HG03439 (cell line): ENCODE results near the gene VN1R5.
"Not testable (repeated sequence)": the region's sequence is repeated elsewhere in the genome, so short reads cannot be mapped to it uniquely, and the experiment has no call there.

ENCODE experiments used
- ATAC-seq: cut with Tn5 transposase; IDR thresholded peaks from one replicate; pipeline ENCODE4 v1.9.1; 2021; ENCODE audit warnings: mild to moderate bottlenecking, moderate library complexity; ENCODE audit not compliant: unreplicated experiment

Gene VN1R5

DNA sequence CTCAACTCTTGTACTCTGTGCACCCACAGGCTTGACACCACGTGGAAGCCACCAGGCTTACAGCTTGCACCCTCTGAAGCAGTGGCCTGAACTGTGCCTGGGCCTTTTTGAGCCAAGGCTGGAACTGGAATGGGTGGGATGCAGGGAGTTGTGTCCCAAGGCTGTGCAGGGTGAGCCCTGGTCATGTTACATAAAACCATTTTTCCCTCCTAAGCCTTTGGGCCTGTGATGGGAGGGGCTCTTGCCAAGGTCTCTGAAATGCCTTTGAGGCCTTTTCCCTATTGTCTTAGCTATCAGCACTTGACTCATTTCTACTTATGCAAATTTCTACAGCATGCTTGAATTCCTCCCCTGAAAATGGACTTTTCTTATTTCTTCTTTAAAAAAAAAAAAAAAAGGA is 14.1 kb downstream of the VN1R5 start:
- no peak for ATAC-seq

DNA sequence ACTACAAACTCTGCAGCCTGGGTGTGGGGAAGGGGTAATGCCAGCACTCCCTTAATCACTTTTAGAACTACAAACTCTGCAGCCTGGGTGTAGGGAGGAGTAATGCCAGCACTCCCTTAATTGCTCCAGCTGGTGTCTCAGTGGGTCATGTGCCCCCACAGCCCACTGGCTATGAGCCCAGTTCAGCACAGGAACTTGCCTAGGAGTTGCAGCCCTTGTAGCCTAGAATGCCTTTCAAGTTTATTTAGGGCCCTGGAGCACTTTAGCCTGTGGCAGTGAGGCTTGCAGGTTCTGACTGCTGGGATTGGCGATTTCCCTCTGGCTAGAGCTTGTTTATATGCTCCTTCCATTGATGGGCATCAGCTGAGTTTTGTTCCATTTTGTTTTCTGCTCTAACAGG is 17.1 kb downstream of the VN1R5 start:
- no peak for ATAC-seq

DNA sequence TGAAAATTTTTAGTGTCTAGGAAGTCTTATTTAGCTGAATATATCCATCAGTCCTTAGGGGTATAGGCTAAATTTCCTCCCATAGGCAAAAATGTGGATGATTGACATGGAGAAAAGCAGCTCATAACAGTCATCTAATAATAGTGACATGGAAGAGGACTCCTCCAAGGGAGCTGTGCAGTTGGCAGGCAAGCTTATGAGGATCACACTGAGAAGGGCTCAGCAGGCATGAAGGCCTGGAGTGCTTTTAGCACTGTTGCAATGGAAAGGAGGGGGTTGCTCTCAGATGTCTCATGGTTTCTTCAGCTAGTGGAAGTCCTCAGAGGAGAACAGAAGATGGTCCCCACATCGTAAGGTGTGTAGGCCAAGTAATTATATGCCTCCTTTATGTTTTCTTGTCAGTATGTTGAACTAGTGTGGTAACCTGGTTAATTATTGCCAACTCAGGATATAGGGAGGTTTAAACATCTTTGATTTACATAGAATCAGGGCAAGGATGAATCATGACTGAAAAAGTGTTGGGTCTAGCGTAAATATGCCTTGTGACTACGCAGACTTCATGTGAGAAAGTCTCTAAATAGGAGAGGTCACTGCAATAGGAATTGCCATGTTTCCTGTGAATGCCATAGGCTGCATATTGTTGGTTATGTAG is 18.9 kb downstream of the VN1R5 start:
- ATAC-seq = no peak

DNA sequence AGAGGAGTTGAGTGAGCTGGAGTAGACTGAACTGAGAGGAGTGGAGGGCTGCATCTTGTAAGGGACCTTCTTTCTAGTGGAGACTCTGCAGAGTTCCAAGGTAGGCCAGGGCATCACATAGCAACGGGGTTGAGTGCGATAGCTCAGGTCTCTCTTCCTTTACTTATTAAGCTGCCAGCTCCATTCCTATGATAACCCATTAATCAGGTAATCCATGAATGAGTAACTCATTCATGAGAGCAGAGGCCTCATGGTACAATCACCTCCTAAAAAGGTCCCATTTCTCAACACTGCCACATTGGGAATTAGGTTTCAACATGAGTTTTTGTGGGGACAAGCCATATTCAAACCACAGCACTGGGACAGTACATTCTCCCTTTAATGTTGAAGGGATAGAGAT is 21.3 kb downstream of the VN1R5 start:
- no peak for ATAC-seq

DNA sequence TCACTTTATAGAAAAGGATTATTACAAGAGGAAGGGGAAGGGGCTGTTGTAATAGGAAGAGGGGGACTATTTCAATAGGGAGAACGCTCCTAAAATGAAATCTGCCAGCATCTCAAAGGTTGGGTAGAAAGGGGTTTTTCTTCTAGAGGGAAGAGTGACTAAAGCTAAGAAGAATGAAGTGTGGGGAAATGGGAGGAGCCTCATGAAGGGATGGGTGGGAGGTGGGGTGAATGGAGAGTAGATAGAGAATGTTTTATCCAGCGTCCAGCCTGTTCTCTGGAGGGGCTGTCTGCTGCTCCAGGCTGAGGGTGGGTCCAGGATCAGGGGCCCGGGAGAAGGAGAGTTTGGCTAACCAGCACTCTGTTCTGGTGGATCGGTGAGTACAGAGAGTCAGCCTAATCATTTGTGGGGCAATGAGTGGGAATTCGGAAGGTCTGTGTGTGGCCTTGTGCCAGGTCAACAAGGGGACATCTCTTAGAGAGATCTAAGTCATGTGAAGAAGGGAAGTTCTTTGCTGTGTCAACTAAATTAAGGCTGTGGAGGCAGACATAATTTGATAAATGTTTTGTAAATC is 25.2 kb downstream of the VN1R5 start:
- ATAC-seq = no peak

DNA sequence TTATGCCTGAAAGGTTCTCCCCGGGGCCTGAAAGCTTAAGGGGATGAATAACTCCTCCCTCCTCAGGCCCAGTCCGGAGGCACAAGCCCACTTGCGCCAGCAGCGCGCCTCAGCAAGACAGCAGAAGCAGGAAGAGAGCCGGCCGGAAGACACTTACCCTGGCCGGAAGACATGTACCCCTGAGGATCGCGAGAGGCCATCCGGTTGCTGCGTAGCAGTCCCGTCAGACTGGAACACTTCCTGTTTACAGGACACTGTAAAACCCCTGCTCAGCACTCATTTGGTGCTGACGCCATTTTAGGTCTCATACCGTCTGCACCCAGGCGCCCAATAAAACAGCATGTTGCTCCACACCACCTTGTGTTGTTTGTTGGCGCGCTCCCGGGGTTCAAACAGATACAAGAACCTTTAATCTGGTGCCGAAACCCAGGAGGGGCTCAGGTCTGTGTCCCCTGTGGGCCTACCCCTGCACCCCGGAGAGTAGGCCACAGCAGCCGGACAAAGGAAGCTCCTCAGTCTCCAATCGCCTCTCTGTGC is 30.3 kb downstream of the VN1R5 start:
- ATAC-seq = no peak

DNA sequence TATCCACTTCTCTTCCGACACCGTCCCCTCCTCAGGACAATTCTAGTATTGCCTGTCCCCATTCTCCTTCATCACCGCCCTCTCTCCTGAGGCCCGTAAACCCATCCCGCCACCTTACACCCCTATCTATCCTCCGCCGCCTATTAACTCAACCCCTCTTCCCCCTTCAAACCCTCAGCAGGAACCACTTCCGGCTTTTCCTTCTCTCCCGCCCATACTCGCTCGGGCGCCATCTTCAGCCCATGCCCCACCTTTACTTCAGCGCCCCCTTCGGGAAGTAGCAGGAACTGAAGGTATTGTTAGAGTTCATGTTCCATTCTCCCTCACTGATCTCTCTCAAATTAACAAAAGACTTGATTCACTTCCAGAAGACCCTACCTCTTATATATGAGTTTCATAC is 31.6 kb downstream of the VN1R5 start:
- ATAC-seq = no peak

DNA sequence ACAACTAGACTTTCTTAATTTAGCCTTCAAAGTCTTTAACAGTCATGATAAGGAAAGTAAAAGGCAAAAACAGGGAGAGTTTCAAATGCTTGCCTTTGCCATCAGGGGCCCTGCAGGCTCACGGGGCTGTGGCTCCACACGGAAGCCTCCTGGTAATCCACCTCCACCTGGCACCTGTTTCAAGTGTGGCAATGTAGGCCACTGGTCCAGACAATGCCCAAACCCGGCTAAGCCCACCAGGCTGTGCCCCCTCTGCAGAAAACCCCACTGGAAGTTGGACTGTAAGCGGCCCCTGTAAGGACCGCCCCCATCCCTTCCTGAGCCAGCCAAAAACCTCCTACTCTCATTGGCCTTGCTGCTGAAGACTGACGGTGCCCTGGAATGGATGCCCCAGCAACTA is 32.5 kb downstream of the VN1R5 start:
- no peak for ATAC-seq

DNA sequence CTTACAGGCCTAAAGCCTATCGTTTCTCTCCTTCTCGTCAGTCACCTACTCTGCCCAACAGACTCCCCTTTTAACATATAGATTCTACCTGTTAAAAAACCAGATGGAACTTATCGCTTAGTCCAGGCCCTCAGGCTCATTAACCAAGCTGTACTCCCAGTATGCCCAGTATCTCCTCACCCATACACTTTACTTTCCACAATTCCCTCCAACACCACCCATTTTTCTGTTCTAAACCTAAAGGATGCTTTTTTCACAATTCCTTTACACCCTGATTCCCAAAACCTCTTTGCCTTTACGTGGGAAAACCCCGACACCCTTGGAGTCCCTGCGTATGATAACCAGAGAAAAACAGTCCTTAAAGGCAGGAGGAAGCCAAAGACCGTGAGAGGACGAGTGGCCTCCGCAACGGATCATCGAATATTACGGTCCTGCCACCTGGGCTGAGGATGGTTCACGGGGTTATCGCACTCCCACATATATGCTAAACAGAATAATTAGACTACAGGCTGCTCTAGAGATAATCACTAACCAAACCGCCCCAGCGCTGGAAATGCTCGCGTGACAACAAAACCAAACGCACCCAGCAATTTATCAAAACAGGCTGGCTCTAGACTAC is 33.5 kb downstream of the VN1R5 start:
- ATAC-seq = not testable (repeated sequence)

DNA sequence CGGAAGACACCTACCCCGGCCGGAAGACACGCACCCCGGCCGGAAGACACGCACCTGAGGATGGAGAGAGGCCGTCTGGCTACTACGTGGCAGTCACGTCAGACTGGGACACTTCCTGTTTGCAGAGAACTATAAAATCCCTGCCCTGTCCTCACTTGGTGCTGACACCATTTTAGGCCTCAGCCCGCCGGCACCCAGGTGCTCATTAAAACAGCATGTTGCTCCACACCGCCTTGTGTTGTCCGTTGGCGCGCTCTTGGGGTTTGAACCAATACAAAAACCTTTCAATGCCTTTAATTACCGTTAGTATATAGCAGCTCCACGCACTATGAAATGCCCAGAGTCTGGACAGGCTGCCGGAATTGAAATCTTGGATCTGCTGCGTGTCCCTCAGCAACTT is 34.7 kb downstream of the VN1R5 start:
- ATAC-seq = no peak

DNA sequence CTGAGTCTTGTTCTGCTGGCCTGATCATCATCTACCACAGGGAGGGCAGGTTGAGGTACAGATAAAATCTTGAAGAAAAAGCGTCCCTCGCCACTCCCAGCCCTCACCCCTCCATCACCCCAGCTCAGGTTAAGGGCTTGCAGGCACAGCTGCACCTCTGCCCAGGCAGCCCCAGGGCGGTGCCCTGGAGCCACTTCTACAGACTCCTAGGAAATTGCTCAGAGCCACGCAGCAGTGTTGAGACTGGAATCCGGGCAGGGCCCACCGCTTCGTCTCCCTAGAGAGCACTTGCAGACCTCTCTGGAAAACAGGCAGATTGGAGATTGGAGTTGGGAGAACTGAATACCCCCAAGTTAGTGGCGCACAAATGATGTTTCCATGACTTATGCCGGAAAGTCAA is 35.3 kb downstream of the VN1R5 start:
- ATAC-seq = no peak

DNA sequence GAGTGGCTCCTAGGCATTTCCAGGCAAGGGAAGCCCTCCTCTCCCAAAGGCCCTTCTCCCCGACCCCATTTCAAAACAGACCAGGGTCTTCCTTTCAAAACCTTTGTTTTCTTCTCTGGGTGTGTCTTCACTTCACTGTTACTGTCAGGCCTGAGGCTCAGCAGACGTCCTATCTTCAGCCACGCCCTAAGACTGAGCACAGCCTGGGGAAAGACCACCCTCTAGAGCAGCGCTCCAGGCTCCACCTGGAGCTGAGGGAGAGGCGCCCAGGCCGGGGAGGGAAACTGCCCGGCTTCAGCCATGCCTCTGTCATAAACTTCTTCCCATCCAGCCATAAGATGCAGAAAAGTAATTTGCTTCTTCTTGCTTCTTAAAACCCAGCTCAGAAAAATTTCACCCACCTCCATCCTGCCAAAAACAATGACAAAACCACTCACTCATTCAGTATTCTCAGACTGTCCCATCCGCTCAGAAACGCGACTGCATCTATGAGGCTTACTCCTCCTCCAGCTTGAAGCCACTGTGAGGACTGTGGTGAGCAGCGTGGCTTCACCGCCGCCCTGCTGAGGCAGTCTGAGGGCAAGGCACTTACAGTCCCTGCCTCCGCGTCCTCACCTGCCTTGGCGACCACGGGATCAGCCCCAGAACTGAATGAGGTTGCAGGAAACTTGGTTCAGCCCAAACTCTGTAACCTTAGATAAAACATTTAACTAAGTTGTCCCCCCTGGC is 36.1 kb downstream of the VN1R5 start:
- no peak for ATAC-seq

DNA sequence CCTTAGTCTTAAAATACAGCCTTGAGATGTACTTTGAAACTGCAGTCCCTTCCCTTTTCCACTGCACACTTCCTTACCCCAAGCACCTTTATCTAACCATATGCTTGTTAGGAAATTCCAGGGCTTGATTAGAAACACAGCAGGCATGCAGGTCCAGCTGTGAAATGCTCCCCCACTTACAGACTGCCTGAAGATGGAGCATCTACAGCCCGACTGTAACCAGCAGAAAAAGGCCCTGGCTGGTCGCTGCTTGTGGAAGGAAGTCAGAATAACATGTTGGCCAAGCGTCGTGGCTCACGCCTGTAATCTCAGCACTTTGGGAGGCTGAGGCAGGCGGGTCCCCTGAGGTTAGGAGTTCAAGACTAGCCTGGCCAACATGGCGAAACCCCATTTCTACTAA is 37.2 kb downstream of the VN1R5 start:
- ATAC-seq = no peak

DNA sequence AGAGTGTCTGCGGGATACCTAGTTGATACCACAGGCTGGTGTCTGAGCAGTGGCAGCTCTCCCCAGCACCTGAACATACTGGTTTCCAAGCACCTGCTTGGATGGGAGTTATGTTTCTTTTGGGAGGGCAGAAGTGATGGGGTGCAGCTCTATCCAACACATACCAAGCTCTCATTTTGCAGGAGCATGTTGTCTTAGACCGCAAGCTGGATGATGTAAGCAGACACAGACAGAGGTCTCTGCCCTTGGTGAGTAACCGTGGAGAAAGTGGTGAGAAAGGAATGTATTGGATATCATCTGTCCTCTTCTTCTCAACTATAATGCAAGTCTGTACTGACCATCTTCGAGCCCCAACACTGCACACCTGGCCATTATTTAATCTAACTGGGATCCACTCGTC is 38.4 kb downstream of the VN1R5 start:
- no peak for ATAC-seq

DNA sequence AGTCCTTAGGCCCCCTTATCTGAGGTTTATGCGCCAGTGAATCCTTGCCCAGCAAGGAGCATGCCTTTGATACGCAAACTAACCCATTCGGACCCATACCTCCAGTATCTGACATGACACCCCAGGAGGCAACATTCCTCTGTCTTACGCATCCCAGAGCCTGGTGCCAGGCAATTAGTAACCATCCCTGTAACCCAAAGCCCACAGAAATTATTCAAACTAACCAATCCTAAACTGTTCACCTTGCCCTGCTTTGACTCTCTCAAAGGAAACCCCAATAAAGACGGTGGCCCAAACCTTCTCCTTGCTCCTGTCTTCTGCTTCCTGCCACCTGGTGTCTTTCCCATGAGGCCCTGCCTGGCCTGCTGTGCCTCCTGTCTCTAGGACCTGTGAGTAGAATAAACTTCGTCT is 39.4 kb downstream of the VN1R5 start:
- no peak for ATAC-seq

DNA sequence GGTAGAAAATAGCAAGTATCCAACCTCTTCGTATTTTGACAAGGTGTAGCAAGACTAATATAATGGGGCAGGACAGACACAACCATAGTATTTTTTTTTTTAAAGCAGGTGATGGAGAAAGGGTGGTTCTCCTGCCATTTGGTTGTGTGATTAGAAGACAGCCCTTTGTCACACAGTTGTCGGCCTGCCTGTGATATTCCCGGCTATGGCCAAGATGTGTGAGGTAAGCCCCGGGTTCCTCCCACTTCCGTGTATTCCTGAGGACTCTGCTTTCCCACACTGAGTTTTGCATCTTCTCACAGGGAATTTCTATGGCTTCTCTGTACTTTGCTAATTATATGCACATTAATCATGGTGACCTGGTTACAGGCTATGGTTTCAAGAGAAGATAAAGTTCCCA is 39.9 kb downstream of the VN1R5 start:
- no peak for ATAC-seq

DNA sequence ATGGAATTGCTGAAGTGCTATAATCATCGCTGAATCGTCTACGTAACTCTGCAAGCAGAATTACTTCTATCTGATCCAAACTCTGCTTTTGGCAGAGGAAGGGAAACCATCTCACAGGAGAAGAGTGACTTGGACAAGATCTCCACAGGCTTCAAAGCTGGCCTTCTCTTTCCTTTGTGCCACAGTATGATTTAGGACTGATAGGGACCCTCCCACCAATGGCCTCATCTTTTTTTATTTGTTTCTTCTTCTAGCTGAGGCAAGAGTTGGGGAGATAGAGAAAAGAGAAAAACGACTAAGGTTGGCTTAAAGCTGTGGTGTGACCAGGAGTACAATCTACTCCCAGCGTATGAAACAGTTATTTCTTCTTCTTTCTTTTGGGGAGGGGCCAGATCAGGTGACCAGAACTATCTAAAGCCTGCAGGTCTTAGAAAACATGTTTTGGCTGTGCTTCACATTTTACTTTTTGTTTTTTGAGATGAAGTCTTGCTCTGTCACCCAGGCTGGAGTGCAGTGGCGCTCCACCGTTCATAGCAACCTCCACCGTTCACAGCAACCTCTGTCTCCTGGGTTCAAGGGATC is 40.8 kb downstream of the VN1R5 start:
- no peak for ATAC-seq

DNA sequence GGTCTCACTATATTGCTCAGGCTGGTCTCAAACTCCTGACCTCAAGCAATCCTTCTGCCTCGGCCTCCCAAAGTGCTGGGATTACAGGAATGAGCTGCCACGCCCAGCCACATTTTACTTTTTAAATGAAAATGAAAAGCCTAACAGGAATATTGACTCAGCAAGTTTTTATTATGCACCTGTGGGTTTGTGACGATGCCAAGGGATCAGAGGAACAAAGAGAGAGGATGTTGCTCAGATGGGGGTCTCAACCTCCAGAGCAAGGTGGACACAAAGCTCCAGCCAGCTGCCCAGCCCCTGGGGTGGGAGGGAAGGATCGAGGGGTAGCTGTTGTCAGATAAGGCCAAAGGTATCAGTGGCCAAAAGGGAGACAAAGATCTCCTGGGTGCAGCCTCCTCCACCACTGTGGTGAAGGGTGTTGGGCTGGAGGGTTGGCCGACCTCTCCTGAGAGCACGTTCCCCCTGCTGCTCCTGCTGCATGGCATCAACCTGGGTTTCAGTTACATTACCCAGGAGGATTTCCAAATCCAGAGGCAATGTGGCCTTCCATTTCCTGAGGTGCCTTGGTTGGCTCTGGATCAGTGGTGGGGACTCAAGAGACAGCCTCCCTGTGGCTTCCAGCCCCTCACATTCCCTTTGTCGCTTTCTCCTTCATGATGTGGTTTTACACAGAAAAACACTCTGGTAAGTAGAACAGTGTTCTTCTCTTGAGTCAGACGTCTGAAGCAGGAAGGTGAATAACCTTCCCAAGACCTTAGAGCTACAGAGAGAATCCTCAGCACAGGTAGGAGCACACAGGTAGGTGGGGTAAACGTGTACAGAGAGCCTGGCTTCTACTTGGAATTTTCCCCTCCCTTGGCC is 41.6 kb downstream of the VN1R5 start:
- no peak for ATAC-seq

DNA sequence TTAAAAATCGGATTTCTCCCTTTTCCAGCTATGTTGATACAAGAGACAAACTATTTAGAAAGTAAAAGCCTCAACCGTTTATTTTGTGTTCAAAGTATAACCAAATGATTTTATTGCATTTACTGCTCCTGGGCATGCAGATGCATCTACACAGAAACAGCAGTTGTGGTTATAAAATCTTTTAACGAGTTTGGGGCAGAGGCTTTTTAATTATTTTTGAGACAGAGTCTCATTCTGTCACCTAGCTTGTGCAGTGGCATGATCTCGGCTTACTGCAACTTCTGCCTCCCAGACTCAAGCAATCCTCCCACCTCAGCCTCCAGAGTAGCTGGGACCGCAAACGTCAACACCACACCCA is 42.2 kb downstream of the VN1R5 start:
- no peak for ATAC-seq

DNA sequence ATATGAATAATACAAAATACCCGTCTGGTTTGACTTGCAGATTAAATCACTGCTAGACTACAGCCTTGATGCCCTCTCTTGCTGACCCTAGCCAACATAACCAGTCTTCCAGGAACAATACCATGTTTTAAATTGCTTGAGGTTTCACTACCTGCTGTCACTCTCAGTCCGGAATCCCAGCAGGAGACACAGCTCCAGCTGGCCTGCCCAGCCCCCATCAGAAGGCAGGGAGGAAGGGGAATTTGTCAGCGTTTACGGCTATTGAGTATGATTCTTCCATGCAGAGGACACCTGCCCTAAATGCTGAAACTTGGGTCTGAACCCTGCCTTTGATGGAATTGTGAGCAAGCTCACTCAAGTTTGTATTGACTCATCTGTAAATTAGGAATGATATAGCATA is 42.8 kb downstream of the VN1R5 start:
- no peak for ATAC-seq
